GM12872 (cell line): Measurements from ENCODE around the gene TLL2.

ENCODE experiments used
- CTCF ChIP-seq: IDR thresholded peaks from 3 replicates; pipeline ENCODE4 v1.5.1; 2011; ENCODE audit warnings: low read depth, mild to moderate bottlenecking, low read length, moderate library complexity; ENCODE audit not compliant: insufficient read depth

The TLL2 gene

GRCh38 chr10:96516337-96516736 is 2.6 kb upstream of the TLL2 start:
- TF ChIP-seq CTCF: no peak

- no peak for TF ChIP-seq CTCF
Measured at GRCh38 chr10:96513305-96513697, 425 bp downstream of the TLL2 start.

GRCh38 chr10:96512524-96513304 is 1.0 kb downstream of the TLL2 start:
- no peak for TF ChIP-seq CTCF

- peak; percentile 76 for TF ChIP-seq CTCF
Measured at GRCh38 chr10:96511044-96511945, 2.4 kb downstream of the TLL2 start.

GRCh38 chr10:96509017-96509641 is 4.6 kb downstream of the TLL2 start:
- no peak for TF ChIP-seq CTCF

- TF ChIP-seq CTCF: no peak
Measured at GRCh38 chr10:96507044-96507443, 6.7 kb downstream of the TLL2 start.
